GM23338 (cell line): ENCODE results near the gene SHOX. TPM values are rescaled to one million over a fixed set of nuclear protein-coding genes. Genes with fewer than 3 reads are reported as not detected.
A peak's percentile ranks its signal among the peaks of the same experiment; 100 is the strongest.

Experiments used
- ATAC-seq: fragments of 200-7000 bp; cut with Tn5 transposase; 3 replicates; pipeline ENCODE4 v1.9.1; 2020
- DNase-seq: peaks from one replicate; pipeline ENCODE4 v3.0.0-alpha.2; 2015; ENCODE audit warnings: low spot score
- H2AFZ ChIP-seq: fragments of 200-600 bp; sonication (generic); 2 replicates; pipeline ENCODE4 v1.8.0; 2016; ENCODE audit warnings: antibody characterized with exemption, mild to moderate bottlenecking, moderate library complexity
- H3F3A ChIP-seq: fragments of 200-600 bp; sonication (generic); replicated peaks from 2 replicates; pipeline ENCODE4 v1.8.0; 2017; ENCODE audit warnings: antibody characterized with exemption, mixed run types, low read depth
- H3K27ac ChIP-seq: fragments of 200-600 bp; sonication (generic); 2 replicates; pipeline ENCODE4 v1.6.1; 2016; ENCODE audit warnings: low read depth
- H3K27me3 ChIP-seq: fragments of 200-600 bp; sonication (generic); 2 replicates; pipeline ENCODE4 v1.8.0; 2016; ENCODE audit warnings: mild to moderate bottlenecking, mixed run types, moderate library complexity; ENCODE audit not compliant: insufficient read depth
- H3K36me3 ChIP-seq: fragments of 200-600 bp; sonication (generic); 2 replicates; pipeline ENCODE4 v1.8.0; 2016; ENCODE audit warnings: mild to moderate bottlenecking; ENCODE audit not compliant: insufficient read depth
- H3K4me1 ChIP-seq: fragments of 200-600 bp; sonication (generic); 2 replicates; pipeline ENCODE4 v1.8.0; 2016; ENCODE audit warnings: mild to moderate bottlenecking, moderate library complexity; ENCODE audit not compliant: insufficient read depth
- H3K4me2 ChIP-seq: fragments of 200-600 bp; sonication (generic); 2 replicates; pipeline ENCODE4 v1.7.1; 2017; ENCODE audit warnings: mixed run types
- H3K4me3 ChIP-seq: fragments of 200-600 bp; sonication (generic); 2 replicates; pipeline ENCODE4 v1.6.1; 2016; ENCODE audit warnings: mixed run types
- H3K79me2 ChIP-seq: fragments of 200-600 bp; sonication (generic); replicated peaks from 2 replicates; pipeline ENCODE4 v1.8.0; 2017; ENCODE audit warnings: mild to moderate bottlenecking; ENCODE audit not compliant: insufficient read depth
- H3K9me2 ChIP-seq: fragments of 200-600 bp; sonication (generic); 2 replicates; pipeline ENCODE4 v1.8.0; 2017; ENCODE audit not compliant: insufficient read depth
- H4K20me1 ChIP-seq: fragments of 200-600 bp; sonication (generic); replicated peaks from 2 replicates; pipeline ENCODE4 v1.8.0; 2017; ENCODE audit warnings: mild to moderate bottlenecking; ENCODE audit not compliant: insufficient read depth
- H3K27ac Mint-ChIP-seq: 2 replicates; pipeline ENCODE4 v1.8.0; 2020; ENCODE audit warnings: inconsistent platforms, mild to moderate bottlenecking, moderate library complexity, mixed read lengths
- H3K27me3 Mint-ChIP-seq: 3 replicates; pipeline ENCODE4 v1.8.0; 2022; ENCODE audit warnings: low read depth, mild to moderate bottlenecking, moderate library complexity, mixed read lengths, inconsistent platforms; ENCODE audit not compliant: insufficient read depth, poor library complexity
- H3K36me3 Mint-ChIP-seq: 3 replicates; pipeline ENCODE4 v1.8.0; 2021; ENCODE audit warnings: low read depth, mild to moderate bottlenecking, inconsistent platforms, moderate library complexity, mixed read lengths
- H3K4me1 Mint-ChIP-seq: 3 replicates; pipeline ENCODE4 v1.8.0; 2020; ENCODE audit warnings: mild to moderate bottlenecking, inconsistent platforms, mixed read lengths
- H3K4me3 Mint-ChIP-seq: 3 replicates; pipeline ENCODE4 v1.8.0; 2021; ENCODE audit warnings: moderate library complexity, mild to moderate bottlenecking, inconsistent platforms, mixed read lengths
- H3K9me3 Mint-ChIP-seq: 3 replicates; pipeline ENCODE4 v1.8.0; 2020; ENCODE audit warnings: moderate library complexity, mild to moderate bottlenecking, inconsistent platforms, mixed read lengths
- CREB1 ChIP-seq: fragments of 250-450 bp; sonication (Bioruptor Pico); IDR thresholded peaks from 2 replicates; pipeline ENCODE4 v1.5.0; 2020; ENCODE audit warnings: low read depth, mild to moderate bottlenecking, moderate library complexity
- EZH2 ChIP-seq: fragments of 200-600 bp; sonication (generic); IDR thresholded peaks from one replicate; pipeline ENCODE4 v1.8.0; 2017; ENCODE audit warnings: antibody characterized with exemption, mild to moderate bottlenecking, low read depth; ENCODE audit not compliant: unreplicated experiment
- JUNB ChIP-seq: IDR thresholded peaks from one replicate; pipeline ENCODE4 v1.6.1; 2016; ENCODE audit warnings: antibody characterized with exemption; ENCODE audit not compliant: unreplicated experiment
- POLR2AphosphoS5 ChIP-seq: IDR thresholded peaks from 2 replicates; pipeline ENCODE4 v1.6.1; 2016; ENCODE audit warnings: antibody characterized with exemption, low read depth
- ZNF114 ChIP-seq: fragments of 250-450 bp; sonication (Bioruptor Pico); IDR thresholded peaks from 2 replicates; pipeline ENCODE4 v1.5.0; 2020; ENCODE audit warnings: mild to moderate bottlenecking, moderate library complexity
- polyA plus RNA-seq: library from polyadenylated mRNA; unstranded; fragments of >200 nt; fragmentation: Nextera tagmentation; extraction: Ambion mirVana; gene quantifications from 2 replicates; pipeline ENCODE4 v1.2.1, GENCODE V29; 2016
- total RNA-seq: library from RNA; depleted of rRNA; stranded (reverse); fragments of >200 nt; shearing (Covaris generic); gene quantifications from 2 replicates; pipeline ENCODE4 v1.2.3, GENCODE V29; 2014
- TF ChIP-seq, protein P1 (sequence below): fragments of 250-450 bp; sonication (Bioruptor Pico); IDR thresholded peaks from 2 replicates; pipeline ENCODE4 v1.5.0; 2020; ENCODE audit warnings: mild to moderate bottlenecking, moderate library complexity
- TF ChIP-seq, protein P2 (sequence below), 2 experiments: fragments of 200-600 bp in 1 of 2; sonication (generic) in 1 of 2; conservative IDR thresholded peaks; 2 replicates each; pipeline versions ENCODE4 v1.5.1 to v1.6.1; 2016 to 2017; ENCODE audit warnings: antibody characterized with exemption in 2 of 2, low read depth in 2 of 2, mild to moderate bottlenecking in 2 of 2, moderate library complexity in 1 of 2
- TF ChIP-seq, protein P3 (sequence below): IDR thresholded peaks from 2 replicates; pipeline ENCODE4 v1.6.1; 2016; ENCODE audit warnings: antibody characterized with exemption
- TF ChIP-seq, protein P4 (sequence below): IDR thresholded peaks from one replicate; pipeline ENCODE4 v1.6.1; 2018; ENCODE audit warnings: antibody characterized with exemption; ENCODE audit not compliant: unreplicated experiment

Gene SHOX
- total and polyA plus RNA-seq, 2 experiments from 2014 or later: not detected

DNA sequence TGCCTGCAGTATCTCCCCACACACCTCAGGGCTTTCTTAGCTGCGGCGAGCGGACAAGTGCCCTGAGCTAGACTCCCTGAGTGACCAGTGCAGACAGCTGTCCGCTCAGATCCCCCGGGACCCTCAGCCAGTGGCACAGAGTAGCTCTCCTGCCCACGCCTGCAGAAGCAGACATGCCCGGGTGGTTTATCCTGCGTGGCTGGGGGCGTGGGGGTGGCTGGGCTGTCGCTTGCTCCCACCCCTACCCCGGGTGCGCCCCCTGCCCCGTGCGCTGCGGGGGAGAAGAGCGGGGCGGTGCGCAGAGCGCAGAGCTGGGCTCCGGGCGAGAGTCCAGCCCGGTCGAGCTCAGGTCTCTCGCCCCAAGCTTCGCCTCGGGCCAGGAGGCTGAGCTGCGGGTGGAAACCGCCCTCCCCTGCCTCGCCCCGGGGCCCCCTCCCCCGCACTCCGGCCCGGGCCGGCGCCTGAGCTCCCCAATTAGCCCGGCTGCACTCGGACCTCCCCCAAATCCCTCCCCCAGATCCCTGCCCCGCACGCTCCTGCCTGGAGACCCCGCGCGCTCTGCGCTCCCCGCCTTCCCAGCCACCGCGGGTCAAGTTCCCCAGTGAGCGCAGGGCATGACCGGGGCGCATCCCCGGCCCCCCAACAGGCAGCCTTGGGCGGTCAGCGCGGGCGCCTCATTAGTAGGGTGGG lies 11.7 kb upstream of the SHOX start (continued):
- TF ChIP-seq, protein P1, sequence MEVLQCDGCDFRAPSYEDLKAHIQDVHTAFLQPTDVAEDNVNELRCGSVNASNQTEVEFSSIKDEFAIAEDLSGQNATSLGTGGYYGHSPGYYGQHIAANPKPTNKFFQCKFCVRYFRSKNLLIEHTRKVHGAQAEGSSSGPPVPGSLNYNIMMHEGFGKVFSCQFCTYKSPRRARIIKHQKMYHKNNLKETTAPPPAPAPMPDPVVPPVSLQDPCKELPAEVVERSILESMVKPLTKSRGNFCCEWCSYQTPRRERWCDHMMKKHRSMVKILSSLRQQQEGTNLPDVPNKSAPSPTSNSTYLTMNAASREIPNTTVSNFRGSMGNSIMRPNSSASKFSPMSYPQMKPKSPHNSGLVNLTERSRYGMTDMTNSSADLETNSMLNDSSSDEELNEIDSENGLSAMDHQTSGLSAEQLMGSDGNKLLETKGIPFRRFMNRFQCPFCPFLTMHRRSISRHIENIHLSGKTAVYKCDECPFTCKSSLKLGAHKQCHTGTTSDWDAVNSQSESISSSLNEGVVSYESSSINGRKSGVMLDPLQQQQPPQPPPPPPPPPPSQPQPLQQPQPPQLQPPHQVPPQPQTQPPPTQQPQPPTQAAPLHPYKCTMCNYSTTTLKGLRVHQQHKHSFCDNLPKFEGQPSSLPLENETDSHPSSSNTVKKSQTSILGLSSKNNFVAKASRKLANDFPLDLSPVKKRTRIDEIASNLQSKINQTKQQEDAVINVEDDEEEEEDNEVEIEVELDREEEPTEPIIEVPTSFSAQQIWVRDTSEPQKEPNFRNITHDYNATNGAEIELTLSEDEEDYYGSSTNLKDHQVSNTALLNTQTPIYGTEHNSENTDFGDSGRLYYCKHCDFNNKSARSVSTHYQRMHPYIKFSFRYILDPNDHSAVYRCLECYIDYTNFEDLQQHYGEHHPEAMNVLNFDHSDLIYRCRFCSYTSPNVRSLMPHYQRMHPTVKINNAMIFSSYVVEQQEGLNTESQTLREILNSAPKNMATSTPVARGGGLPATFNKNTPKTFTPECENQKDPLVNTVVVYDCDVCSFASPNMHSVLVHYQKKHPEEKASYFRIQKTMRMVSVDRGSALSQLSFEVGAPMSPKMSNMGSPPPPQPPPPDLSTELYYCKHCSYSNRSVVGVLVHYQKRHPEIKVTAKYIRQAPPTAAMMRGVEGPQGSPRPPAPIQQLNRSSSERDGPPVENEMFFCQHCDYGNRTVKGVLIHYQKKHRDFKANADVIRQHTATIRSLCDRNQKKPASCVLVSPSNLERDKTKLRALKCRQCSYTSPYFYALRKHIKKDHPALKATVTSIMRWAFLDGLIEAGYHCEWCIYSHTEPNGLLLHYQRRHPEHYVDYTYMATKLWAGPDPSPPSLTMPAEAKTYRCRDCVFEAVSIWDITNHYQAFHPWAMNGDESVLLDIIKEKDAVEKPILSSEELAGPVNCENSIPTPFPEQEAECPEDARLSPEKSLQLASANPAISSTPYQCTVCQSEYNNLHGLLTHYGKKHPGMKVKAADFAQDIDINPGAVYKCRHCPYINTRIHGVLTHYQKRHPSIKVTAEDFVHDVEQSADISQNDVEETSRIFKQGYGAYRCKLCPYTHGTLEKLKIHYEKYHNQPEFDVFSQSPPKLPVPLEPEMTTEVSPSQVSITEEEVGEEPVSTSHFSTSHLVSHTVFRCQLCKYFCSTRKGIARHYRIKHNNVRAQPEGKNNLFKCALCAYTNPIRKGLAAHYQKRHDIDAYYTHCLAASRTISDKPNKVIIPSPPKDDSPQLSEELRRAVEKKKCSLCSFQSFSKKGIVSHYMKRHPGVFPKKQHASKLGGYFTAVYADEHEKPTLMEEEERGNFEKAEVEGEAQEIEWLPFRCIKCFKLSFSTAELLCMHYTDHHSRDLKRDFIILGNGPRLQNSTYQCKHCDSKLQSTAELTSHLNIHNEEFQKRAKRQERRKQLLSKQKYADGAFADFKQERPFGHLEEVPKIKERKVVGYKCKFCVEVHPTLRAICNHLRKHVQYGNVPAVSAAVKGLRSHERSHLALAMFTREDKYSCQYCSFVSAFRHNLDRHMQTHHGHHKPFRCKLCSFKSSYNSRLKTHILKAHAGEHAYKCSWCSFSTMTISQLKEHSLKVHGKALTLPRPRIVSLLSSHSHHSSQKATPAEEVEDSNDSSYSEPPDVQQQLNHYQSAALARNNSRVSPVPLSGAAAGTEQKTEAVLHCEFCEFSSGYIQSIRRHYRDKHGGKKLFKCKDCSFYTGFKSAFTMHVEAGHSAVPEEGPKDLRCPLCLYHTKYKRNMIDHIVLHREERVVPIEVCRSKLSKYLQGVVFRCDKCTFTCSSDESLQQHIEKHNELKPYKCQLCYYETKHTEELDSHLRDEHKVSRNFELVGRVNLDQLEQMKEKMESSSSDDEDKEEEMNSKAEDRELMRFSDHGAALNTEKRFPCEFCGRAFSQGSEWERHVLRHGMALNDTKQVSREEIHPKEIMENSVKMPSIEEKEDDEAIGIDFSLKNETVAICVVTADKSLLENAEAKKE (CRISPR knock-in tag): no peak
- TF ChIP-seq, protein P2, sequence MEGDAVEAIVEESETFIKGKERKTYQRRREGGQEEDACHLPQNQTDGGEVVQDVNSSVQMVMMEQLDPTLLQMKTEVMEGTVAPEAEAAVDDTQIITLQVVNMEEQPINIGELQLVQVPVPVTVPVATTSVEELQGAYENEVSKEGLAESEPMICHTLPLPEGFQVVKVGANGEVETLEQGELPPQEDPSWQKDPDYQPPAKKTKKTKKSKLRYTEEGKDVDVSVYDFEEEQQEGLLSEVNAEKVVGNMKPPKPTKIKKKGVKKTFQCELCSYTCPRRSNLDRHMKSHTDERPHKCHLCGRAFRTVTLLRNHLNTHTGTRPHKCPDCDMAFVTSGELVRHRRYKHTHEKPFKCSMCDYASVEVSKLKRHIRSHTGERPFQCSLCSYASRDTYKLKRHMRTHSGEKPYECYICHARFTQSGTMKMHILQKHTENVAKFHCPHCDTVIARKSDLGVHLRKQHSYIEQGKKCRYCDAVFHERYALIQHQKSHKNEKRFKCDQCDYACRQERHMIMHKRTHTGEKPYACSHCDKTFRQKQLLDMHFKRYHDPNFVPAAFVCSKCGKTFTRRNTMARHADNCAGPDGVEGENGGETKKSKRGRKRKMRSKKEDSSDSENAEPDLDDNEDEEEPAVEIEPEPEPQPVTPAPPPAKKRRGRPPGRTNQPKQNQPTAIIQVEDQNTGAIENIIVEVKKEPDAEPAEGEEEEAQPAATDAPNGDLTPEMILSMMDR (conservative IDR thresholded peaks at IDR 0.05; ENCODE audit: low read depth in 2 of 2): no peak

DNA sequence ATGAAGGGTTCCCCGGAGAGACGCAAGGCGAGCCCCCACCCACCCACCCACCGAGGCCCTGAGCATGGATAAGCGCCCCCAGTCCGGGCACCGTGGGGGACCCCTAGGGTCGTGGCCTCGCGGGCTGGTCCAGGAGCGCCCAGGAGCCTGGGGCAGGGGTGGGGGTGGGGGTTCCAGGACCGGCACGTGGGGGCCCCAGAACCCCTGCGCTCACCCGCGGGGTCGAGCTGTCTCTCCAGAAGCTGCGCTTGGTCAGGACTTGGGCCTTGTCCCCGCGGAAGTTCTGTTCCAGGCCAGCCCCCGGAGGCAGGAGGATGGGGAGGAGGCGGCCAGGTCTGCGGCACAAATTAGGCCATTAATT lies 11.2 kb upstream of the SHOX start:
- Histone ChIP-seq H3K4me1 (peaks cover 13% of the 10 kb centered on the region; the same call in 1 of the 2 replicates), H3K27ac (no peak overlapping the region), H3K79me2 (no peaks in the 10 kb centered on the region), H4K20me1 (peaks cover 8% of the 10 kb centered on the region; the same call in 1 of the 2 replicates), H2AFZ (no peak overlapping the region), H3K4me3 (peak overlapping the region; percentile 49), H3K36me3 (no peaks in the 10 kb centered on the region), H3K4me2 (peak overlapping the region; percentile 72), H3K27me3 (peaks cover 81% of the 10 kb centered on the region), H3F3A (peaks cover 20% of the 10 kb centered on the region), H3K9me2 (no peaks in the 10 kb centered on the region)
- TF ChIP-seq, protein P2 (conservative IDR thresholded peaks at IDR 0.05; ENCODE audit: low read depth in 2 of 2): no peak
- no peak for TF ChIP-seq JUNB
- TF ChIP-seq POLR2AphosphoS5: no peak
- TF ChIP-seq EZH2: no peak
- TF ChIP-seq CREB1 (CRISPR knock-in tag): no peak
- TF ChIP-seq ZNF114 (CRISPR knock-in tag): no peak
- TF ChIP-seq, protein P3, sequence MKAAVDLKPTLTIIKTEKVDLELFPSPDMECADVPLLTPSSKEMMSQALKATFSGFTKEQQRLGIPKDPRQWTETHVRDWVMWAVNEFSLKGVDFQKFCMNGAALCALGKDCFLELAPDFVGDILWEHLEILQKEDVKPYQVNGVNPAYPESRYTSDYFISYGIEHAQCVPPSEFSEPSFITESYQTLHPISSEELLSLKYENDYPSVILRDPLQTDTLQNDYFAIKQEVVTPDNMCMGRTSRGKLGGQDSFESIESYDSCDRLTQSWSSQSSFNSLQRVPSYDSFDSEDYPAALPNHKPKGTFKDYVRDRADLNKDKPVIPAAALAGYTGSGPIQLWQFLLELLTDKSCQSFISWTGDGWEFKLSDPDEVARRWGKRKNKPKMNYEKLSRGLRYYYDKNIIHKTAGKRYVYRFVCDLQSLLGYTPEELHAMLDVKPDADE: no peak
- TF ChIP-seq, protein P4, sequence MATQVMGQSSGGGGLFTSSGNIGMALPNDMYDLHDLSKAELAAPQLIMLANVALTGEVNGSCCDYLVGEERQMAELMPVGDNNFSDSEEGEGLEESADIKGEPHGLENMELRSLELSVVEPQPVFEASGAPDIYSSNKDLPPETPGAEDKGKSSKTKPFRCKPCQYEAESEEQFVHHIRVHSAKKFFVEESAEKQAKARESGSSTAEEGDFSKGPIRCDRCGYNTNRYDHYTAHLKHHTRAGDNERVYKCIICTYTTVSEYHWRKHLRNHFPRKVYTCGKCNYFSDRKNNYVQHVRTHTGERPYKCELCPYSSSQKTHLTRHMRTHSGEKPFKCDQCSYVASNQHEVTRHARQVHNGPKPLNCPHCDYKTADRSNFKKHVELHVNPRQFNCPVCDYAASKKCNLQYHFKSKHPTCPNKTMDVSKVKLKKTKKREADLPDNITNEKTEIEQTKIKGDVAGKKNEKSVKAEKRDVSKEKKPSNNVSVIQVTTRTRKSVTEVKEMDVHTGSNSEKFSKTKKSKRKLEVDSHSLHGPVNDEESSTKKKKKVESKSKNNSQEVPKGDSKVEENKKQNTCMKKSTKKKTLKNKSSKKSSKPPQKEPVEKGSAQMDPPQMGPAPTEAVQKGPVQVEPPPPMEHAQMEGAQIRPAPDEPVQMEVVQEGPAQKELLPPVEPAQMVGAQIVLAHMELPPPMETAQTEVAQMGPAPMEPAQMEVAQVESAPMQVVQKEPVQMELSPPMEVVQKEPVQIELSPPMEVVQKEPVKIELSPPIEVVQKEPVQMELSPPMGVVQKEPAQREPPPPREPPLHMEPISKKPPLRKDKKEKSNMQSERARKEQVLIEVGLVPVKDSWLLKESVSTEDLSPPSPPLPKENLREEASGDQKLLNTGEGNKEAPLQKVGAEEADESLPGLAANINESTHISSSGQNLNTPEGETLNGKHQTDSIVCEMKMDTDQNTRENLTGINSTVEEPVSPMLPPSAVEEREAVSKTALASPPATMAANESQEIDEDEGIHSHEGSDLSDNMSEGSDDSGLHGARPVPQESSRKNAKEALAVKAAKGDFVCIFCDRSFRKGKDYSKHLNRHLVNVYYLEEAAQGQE: no peak
- DNase-seq (peak; percentile 36), ATAC-seq (no peak; the same call in none of the 3 replicates)
- Mint-ChIP-seq H3K27ac (no peak overlapping the region), H3K27me3 (peaks cover 50% of the 10 kb centered on the region), H3K9me3 (peaks cover 80% of the 10 kb centered on the region), H3K36me3 (peaks cover 46% of the 10 kb centered on the region), H3K4me3 (no peak overlapping the region), H3K4me1 (no peaks in the 10 kb centered on the region; the same call in 2 of the 3 replicates)
